Ovary (tissue), 9 donors: ENCODE results near the gene C6orf163. TPM values are rescaled to one million over a fixed set of nuclear protein-coding genes. Genes with fewer than 3 reads are reported as not detected.

Experiments
- DNase-seq, 5 donors: peaks; one replicate each; pipeline ENCODE4 v3.0.0-alpha.2; 2019 to 2020
- H3K27ac ChIP-seq, 2 donors: fragments of 200-600 bp; one replicate each; pipeline versions ENCODE4 v1.5.1 to v1.8.0; 2019 to 2022
- H3K27me3 ChIP-seq: fragments of 200-600 bp; one replicate; pipeline ENCODE4 v1.8.0; 2022
- H3K36me3 ChIP-seq: fragments of 200-600 bp; sonication (generic); one replicate; pipeline ENCODE4 v1.5.1; 2019
- H3K4me1 ChIP-seq: one replicate; pipeline ENCODE4 v1.8.1; 2013; ENCODE audit warnings: mild to moderate bottlenecking, moderate library complexity; ENCODE audit not compliant: insufficient read depth
- H3K4me3 ChIP-seq: fragments of 200-600 bp; sonication (generic); one replicate; pipeline ENCODE4 v1.5.1; 2017
- H3K9me3 ChIP-seq, 2 donors: fragments of 200-600 bp in 1 of 2; sonication (generic) in 1 of 2; one replicate each; pipeline versions ENCODE4 v1.5.1 to v1.8.1; 2013 to 2019; ENCODE audit warnings: mild to moderate bottlenecking in 1 of 2, moderate library complexity in 1 of 2
- EP300 ChIP-seq: sonication (generic); formaldehyde crosslinking; IDR thresholded peaks from one replicate; pipeline ENCODE4 v1.6.1; 2017; ENCODE audit warnings: antibody characterized with exemption
- POLR2A ChIP-seq: fragments of 450-650 bp; IDR thresholded peaks from one replicate; pipeline ENCODE4 v1.6.1; 2017; ENCODE audit warnings: antibody characterized with exemption, mild to moderate bottlenecking, moderate library complexity
- WGBS, 3 donors: extraction: QIAGEN DNeasy Blood & Tissue Kit in 1 of 3; methylation state at CpG; one replicate each; pipeline versions ENCODE4 v1.1.5 to v1.1.7; 2013 to 2017; 5-methylcytosine and 5-hydroxymethylcytosine counted together
- intact Hi-C, 4 donors: fragments of 100-400 bp; cut with DNase I; formaldehyde crosslinking; loops; one replicate each; pipeline versions ENCODE4 v1.11.0 to v1.15.1; 2022 to 2023
- polyA plus RNA-seq, 2 donors: library from polyadenylated mRNA; stranded (reverse); fragments of 200-250 nt in 1 of 2; fragments of 350-450 nt in 1 of 2; fragmentation: Illumina TruSeq in 1 of 2; extraction: RNeasy Lipid Tissue Mini Kit (QIAGEN cat#74804) in 1 of 2; gene quantifications; one replicate each; pipeline ENCODE4 v1.2.3, GENCODE V29; 2013 to 2014
- total RNA-seq, 7 donors: library from RNA; depleted of rRNA in 2 of 7; stranded (reverse); fragments of >200 nt in 2 of 7; fragmentation: NEBNext Ultra II Directional in 3 of 7; extraction: Animal tissue kit (Norgen Biotek cat#: 25700) in 3 of 7; gene quantifications; one replicate each; pipeline versions ENCODE4 v1.1.0 to v1.2.4, GENCODE V29; 2016 to 2023
- TF ChIP-seq, protein P1 (sequence below), 3 donors: fragments of 450-650 bp in 2 of 3; fragments of 200-600 bp in 1 of 3; IDR thresholded peaks; one replicate each; pipeline versions ENCODE4 v1.5.1 to v1.8.0; 2016 to 2022; ENCODE audit warnings: antibody characterized with exemption in 3 of 3, mild to moderate bottlenecking in 1 of 3
- donor health status: DM: no; HTN: no; CAD: no; lungs with moderate emphysema.
- donor health status: DM: no; HTN: no; CAD: no.
- donor health status: Bipolar disorder and iron deficiency.
- donor health status: DM: yes; HTN: yes; CAD: no.
- donor health status: DM: no; HTN: no; CAD: no.
- donor health status: DM: yes; HTN: yes; CAD: no.

The C6orf163 gene
- total and polyA plus RNA-seq, 9 donors: 1.3 to 4.1 (median 2.8) TPM

DNA sequence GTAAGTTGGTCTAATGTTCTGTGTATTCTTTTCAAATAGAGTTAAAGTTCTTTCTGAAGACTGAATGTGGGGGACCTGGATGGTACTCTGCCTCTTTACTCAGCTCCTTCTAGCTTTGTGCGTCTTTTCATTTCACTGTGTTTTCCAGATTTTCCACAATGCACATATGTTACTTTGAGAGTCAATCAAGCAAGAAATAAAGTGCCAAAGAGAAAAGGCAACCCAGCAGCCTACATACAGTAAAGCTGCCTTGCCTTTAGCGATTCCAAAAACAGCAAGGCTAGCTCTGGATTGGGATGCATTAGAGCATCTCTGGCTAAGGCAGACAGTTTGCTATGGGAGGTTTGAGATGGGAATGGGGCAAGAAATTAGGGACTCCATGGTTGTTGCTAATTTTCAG lies 5.3 kb downstream of the C6orf163 start:
- Histone ChIP-seq H3K9me3 (no peaks in the 10 kb centered on the region), H3K27ac (no peak overlapping the region), H3K36me3 (no peaks in the 10 kb centered on the region), H3K4me3 (no peak overlapping the region), H3K27me3 (no peaks in the 10 kb centered on the region), H3K4me1 (no peaks in the 10 kb centered on the region)
- TF ChIP-seq, protein P1, sequence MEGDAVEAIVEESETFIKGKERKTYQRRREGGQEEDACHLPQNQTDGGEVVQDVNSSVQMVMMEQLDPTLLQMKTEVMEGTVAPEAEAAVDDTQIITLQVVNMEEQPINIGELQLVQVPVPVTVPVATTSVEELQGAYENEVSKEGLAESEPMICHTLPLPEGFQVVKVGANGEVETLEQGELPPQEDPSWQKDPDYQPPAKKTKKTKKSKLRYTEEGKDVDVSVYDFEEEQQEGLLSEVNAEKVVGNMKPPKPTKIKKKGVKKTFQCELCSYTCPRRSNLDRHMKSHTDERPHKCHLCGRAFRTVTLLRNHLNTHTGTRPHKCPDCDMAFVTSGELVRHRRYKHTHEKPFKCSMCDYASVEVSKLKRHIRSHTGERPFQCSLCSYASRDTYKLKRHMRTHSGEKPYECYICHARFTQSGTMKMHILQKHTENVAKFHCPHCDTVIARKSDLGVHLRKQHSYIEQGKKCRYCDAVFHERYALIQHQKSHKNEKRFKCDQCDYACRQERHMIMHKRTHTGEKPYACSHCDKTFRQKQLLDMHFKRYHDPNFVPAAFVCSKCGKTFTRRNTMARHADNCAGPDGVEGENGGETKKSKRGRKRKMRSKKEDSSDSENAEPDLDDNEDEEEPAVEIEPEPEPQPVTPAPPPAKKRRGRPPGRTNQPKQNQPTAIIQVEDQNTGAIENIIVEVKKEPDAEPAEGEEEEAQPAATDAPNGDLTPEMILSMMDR (IDR thresholded peaks at IDR 0.05): no peak
- no peak for TF ChIP-seq POLR2A
- no peak for TF ChIP-seq EP300
- intact Hi-C loops: no loop called here
- no peak for DNase-seq
- 93 to 99% (median 99%) methylated on average over 2 of the region's 2 CpGs for WGBS, 3 donors

DNA sequence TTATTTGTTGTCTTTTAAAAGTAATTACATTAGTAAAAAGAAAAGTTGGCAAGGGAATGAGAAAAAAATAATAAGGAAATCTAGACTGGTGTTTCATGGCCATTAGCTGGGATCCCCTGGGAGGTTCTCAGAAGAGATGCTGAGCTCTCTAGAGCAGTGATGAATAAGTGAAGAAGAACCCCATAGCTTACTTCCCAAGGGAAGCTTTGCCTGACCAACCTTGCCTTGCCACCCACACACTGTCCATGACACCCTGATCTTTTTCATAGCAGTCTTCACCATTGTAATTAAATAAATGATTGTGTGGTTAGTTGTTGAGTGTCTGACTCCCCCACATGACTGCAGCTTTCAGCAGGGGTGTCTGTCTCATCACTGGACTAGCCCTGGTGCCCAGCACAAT lies 5.9 kb downstream of the C6orf163 start:
- TF ChIP-seq, protein P1 (IDR thresholded peaks at IDR 0.05): no peak
- TF ChIP-seq EP300: no peak
- no peak for TF ChIP-seq POLR2A
- DNase-seq: no peak
- intact Hi-C loops: no loop called here
- no peaks in the 10 kb centered on the region for H3K4me1 ChIP-seq
- no peak overlapping the region for H3K4me3 ChIP-seq
- no peaks in the 10 kb centered on the region for H3K36me3 ChIP-seq
- H3K27me3 ChIP-seq: no peaks in the 10 kb centered on the region
- no peaks in the 10 kb centered on the region for H3K9me3 ChIP-seq
- H3K27ac ChIP-seq: no peak overlapping the region

DNA sequence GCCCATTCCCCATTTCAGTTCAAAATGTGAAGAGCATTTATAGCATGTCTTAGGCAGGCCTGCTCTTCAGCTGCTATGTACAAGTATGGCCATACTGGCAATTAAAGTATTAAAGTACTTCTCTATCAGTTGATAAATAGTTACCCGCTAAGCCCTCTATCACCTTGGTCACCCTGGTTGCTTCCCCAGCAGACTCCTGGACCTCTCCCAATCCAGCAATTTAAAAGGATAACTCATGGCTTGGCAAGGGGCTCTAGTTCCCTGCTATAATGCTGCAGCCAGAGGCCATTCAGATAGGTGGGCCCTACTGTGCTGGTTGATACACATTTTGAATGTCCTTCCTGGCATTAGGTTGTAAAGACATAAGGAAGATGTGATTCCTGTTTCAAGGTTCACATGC lies 7.0 kb downstream of the C6orf163 start:
- 94 to 100% (median 95%) methylated on average over 1 of the region's 1 CpG for WGBS, 3 donors
- intact Hi-C loops: no loop called here
- Histone ChIP-seq H3K36me3 (no peaks in the 10 kb centered on the region), H3K27ac (no peak overlapping the region), H3K4me3 (no peak overlapping the region), H3K4me1 (no peaks in the 10 kb centered on the region), H3K9me3 (no peaks in the 10 kb centered on the region), H3K27me3 (no peaks in the 10 kb centered on the region)
- no peak for DNase-seq
- TF ChIP-seq POLR2A (no peak), EP300 (no peak)
- TF ChIP-seq, protein P1 (IDR thresholded peaks at IDR 0.05): no peak

DNA sequence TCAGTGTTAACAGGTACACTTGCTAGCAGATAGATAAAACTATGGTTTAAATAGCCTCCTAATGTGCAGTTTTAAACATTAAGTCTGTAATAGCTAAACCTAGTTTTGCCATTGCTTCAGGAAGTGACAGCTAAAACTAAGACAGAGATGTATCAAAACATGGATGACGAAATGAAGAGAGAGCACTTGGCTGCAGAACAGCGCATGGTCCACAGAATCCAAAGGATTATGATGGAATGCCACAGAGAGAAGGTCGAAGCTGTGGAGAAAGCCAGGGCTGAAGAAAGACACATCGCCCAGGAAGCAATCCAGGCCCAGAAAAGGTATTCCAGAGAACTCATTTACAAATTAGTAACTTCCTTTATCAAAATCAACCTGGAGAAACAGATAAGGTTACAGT lies 11.6 kb downstream of the C6orf163 start:
- TF ChIP-seq POLR2A (no peak), EP300 (no peak)
- TF ChIP-seq, protein P1 (IDR thresholded peaks at IDR 0.05): no peak
- DNase-seq: no peak
- WGBS, 3 donors: 91 to 95% (median 91%) methylated on average over 4 of the region's 4 CpGs
- no peak overlapping the region for H3K27ac ChIP-seq
- no peaks in the 10 kb centered on the region for H3K27me3 ChIP-seq
- H3K9me3 ChIP-seq: no peaks in the 10 kb centered on the region
- intact Hi-C loops: no loop called here
- no peaks in the 10 kb centered on the region for H3K4me1 ChIP-seq
- H3K4me3 ChIP-seq: no peak overlapping the region
- H3K36me3 ChIP-seq: no peaks in the 10 kb centered on the region
